ENCODE results near the gene LRRC40. TPM values are rescaled to one million over a fixed set of nuclear protein-coding genes. Genes with fewer than 3 reads are reported as not detected.
A peak's percentile ranks its signal among the peaks of the same experiment; 100 is the strongest.

The LRRC40 gene
- total RNA-seq: 10.5 TPM
- long read RNA-seq, transcript LRRC40-201 (15 exons, 2,884 nt): major isoform, 21 of 24 reads
- long read RNA-seq, partial matches to known transcripts: 1 of 24 reads
- long read RNA-seq, other reads (novel, unspliced or antisense): 2 of 24 reads

DNA sequence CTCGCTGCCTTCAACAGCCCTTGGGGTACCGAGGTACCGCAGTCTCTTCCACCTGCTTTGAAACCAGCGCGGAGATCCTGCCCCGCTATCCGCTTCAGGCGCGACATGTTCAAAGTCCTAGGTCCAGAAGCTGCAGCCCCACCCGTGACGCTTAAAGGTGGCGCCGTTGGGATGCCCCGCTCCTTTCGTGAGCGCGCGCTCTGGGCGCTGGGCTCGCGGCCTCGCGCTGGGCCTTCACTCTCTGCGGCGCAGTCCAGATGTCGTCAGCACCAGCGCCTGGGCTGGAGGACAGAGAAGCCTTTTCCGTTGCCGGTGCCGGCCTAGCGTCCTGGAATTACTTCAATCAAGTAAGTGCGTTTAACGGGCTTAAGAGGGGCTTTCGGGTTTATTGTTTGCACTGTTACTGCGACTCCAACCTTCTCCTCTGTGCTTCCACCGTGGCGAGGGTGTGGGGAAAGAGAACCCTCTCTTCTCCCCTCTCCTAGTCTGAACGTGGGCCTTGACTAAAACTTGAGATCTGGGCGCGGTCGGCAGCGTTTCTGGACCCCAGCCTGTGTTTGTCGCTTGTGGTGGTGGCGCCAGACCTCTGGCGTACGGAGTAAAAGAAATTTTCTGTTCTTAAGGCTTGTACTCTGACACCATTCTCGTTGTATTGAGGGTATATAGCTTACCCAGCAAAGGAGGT lies at the start of gene LRRC40:
LRRC40 (minus strand) TSS at position 146 of the 685 bp plus-strand sequence; CDS start at position 107, 39 bp downstream.
- intact Hi-C loops (cut with DNase I): no loop called here

GRCh38 chr1:70248729-70249128 lies 43.4 kb upstream of the LRRC40 start:
- Histone ChIP-seq H3K27ac (no peak overlapping the region), H3K4me1 (no peaks in the 10 kb centered on the region), H3K9me3 (no peaks in the 10 kb centered on the region), H3K36me3 (peaks cover 100% of the 10 kb centered on the region), H3K27me3 (ENCODE audit: low read depth) (no peaks in the 10 kb centered on the region), H3K4me3 (no peak overlapping the region)
- ATAC-seq (no peak), DNase-seq (no peak)
- intact Hi-C loops (cut with DNase I): no loop called here
- TF ChIP-seq, protein P1, sequence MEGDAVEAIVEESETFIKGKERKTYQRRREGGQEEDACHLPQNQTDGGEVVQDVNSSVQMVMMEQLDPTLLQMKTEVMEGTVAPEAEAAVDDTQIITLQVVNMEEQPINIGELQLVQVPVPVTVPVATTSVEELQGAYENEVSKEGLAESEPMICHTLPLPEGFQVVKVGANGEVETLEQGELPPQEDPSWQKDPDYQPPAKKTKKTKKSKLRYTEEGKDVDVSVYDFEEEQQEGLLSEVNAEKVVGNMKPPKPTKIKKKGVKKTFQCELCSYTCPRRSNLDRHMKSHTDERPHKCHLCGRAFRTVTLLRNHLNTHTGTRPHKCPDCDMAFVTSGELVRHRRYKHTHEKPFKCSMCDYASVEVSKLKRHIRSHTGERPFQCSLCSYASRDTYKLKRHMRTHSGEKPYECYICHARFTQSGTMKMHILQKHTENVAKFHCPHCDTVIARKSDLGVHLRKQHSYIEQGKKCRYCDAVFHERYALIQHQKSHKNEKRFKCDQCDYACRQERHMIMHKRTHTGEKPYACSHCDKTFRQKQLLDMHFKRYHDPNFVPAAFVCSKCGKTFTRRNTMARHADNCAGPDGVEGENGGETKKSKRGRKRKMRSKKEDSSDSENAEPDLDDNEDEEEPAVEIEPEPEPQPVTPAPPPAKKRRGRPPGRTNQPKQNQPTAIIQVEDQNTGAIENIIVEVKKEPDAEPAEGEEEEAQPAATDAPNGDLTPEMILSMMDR (IDR thresholded peaks at IDR 0.05): no peak

More for the DNA sequence above, at the start of gene LRRC40:
- ATAC-seq: peak; percentile 98 to 100
- H3K27me3 ChIP-seq (ENCODE audit: low read depth): no peaks in the 10 kb centered on the region
- no peaks in the 10 kb centered on the region for H3K9me3 ChIP-seq
- peaks cover 43% of the 10 kb centered on the region for H3K4me1 ChIP-seq
- peak; percentile 98 for DNase-seq
- peaks cover 11% of the 10 kb centered on the region for H3K36me3 ChIP-seq
- H3K27ac ChIP-seq: peak within 1 kb of the TSS; percentile 93
- TF ChIP-seq, protein P1 (IDR thresholded peaks at IDR 0.05): no peak
- peak within 1 kb of the TSS; percentile 86 for H3K4me3 ChIP-seq

- H3K4me3 ChIP-seq: no peak overlapping the region
- TF ChIP-seq, protein P1 (IDR thresholded peaks at IDR 0.05): no peak
- no peaks in the 10 kb centered on the region for H3K9me3 ChIP-seq
- DNase-seq (no peak), ATAC-seq (no peak)
- H3K36me3 ChIP-seq: peaks cover 100% of the 10 kb centered on the region
- intact Hi-C loops (cut with DNase I): no loop called here
- H3K4me1 ChIP-seq: no peaks in the 10 kb centered on the region
- no peaks in the 10 kb centered on the region for H3K27me3 ChIP-seq (ENCODE audit: low read depth)
- H3K27ac ChIP-seq: no peak overlapping the region
Observed at GRCh38 chr1:70247768-70248167, 42.4 kb upstream of the LRRC40 start.

- Histone ChIP-seq H3K27me3 (ENCODE audit: low read depth) (no peaks in the 10 kb centered on the region), H3K36me3 (peaks cover 100% of the 10 kb centered on the region), H3K4me1 (no peaks in the 10 kb centered on the region), H3K27ac (no peak overlapping the region), H3K9me3 (no peaks in the 10 kb centered on the region), H3K4me3 (no peak overlapping the region)
- intact Hi-C loops (cut with DNase I): no loop called here
- TF ChIP-seq, protein P1 (IDR thresholded peaks at IDR 0.05): no peak
- DNase-seq: no peak
- ATAC-seq: no peak
Observed at GRCh38 chr1:70247122-70247521, 41.7 kb upstream of the LRRC40 start.

GRCh38 chr1:70239940-70240339 lies 34.6 kb upstream of the LRRC40 start:
- TF ChIP-seq, protein P1 (IDR thresholded peaks at IDR 0.05): no peak
- Histone ChIP-seq H3K36me3 (peaks cover 100% of the 10 kb centered on the region), H3K27me3 (ENCODE audit: low read depth) (no peaks in the 10 kb centered on the region), H3K4me3 (no peak overlapping the region), H3K27ac (no peak overlapping the region), H3K4me1 (no peaks in the 10 kb centered on the region), H3K9me3 (no peaks in the 10 kb centered on the region)
- intact Hi-C loops (cut with DNase I): no loop called here
- DNase-seq (no peak), ATAC-seq (no peak)
